ENCODE data around the gene GGT5.
A peak's percentile ranks its signal among the peaks of the same experiment; 100 is the strongest.
"Not testable (repeated sequence)": the region's sequence is repeated elsewhere in the genome, so short reads cannot be mapped to it uniquely, and the experiment has no call there.

GGT5 gene

DNA sequence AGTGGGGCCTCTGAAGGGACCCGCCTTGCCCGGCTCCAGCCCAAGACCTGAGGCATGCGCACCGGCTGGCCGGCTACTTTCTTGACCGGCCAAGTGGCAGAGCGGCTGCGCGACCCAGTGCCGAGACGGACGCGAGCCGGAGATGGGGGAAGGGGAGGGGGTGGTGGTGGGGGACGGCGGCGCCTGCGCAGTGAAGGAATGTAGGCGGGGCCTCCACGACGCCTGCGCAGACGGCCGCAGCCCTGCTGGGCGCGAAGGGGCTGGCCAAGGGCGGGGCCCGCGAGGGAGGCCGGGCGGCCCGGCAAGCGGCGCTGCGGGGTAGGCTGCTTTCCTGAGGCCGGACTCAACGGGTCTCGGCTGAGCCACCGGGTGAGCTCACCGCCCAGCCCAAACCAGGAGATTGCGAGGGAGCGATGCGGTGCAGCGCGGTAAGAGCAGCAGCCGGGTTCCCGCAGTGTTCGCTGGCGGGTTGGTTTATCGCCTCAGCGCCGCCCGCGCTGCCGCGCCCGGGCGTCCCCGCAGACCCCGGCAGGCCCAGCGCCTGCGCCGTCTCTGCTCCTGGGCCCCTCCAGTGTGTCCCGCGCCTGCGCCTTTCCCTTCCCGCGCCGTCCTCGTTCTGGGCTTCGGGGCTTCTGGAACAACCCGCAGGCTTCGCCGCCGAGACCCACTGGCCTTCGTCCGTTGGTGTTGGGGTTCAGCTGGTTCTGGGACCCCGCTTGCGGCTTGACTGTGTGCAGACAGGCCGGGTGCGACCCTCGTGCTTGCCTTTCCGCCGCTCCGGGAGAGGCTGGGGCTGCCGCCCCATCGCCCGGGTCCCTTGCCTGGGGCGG, 25.9 kb upstream of the GGT5 start, which contains the start of gene SPECC1L:
Gene SPECC1L, plus strand, starts transcription at position 276 of the 830 bp plus-strand sequence. CDS start 31,401 bp downstream, outside the sequence.
- no peaks in the 10 kb centered on the region for H3K27me3 ChIP-seq
- no peaks in the 10 kb centered on the region for H3K9me3 ChIP-seq (replicated peaks in 1 of 11)
- H3K4me1 ChIP-seq: peaks cover 39 to 54% (median 48%) of the 10 kb centered on the region in 10 experiments
- H3K27ac ChIP-seq: peak within 1 kb of the TSS; percentile 82 to 97 (median 93)
- peak within 1 kb of the TSS; percentile 88 to 97 (median 95) for H3K9ac ChIP-seq
- H4K20me1 ChIP-seq: peaks cover 25 to 46% (median 36%) of the 10 kb centered on the region in 11 experiments; a peak in 20 of 22 replicates
- peaks cover 0 to 2% (median under 1%) of the 10 kb centered on the region in 11 experiments; a peak in 6 of 22 replicates for H3K36me3 ChIP-seq
- TF ChIP-seq Cebpa-rat (IDR thresholded peaks at IDR 0.05): no peak
- H3K4me3 ChIP-seq: peak within 1 kb of the TSS; percentile 78 to 99 (median 88)
- H3K4me2 ChIP-seq: peak within 1 kb of the TSS; percentile 76 to 99 (median 95)

- H3K36me3 ChIP-seq; H3K9me3 ChIP-seq (replicated peaks in 1 of 11); H4K20me1 ChIP-seq; H3K9ac ChIP-seq; H3K4me3 ChIP-seq; H3K27me3 ChIP-seq: not testable (repeated sequence)
- peak overlapping the region in 2 of 11 experiments; percentile 73 to 78; a peak in 2 of 22 replicates for H3K27ac ChIP-seq
- peak overlapping the region in 9 of 11 experiments; percentile 59 to 84 (median 73); a peak in 8 of 22 replicates for H3K4me2 ChIP-seq
- peaks cover 21 to 60% (median 51%) of the 10 kb centered on the region in 10 experiments for H3K4me1 ChIP-seq
These were observed 21.6 kb upstream of the GGT5 start for GRCh38 chr22:24266495-24266894.

- H3K27ac ChIP-seq: peak overlapping the region in 5 of 11 experiments; percentile 73 to 82 (median 78); a peak in 7 of 22 replicates
- H3K4me3 ChIP-seq: no peak overlapping the region
- no peaks in the 10 kb centered on the region for H3K27me3 ChIP-seq
- no peaks in the 10 kb centered on the region for H4K20me1 ChIP-seq
- H3K4me2 ChIP-seq: peak overlapping the region; percentile 25 to 84 (median 73); a peak in 20 of 22 replicates
- no peaks in the 10 kb centered on the region for H3K9me3 ChIP-seq (replicated peaks in 1 of 11)
- TF ChIP-seq Cebpa-rat (IDR thresholded peaks at IDR 0.05): no peak
- no peak overlapping the region for H3K9ac ChIP-seq
- no peaks in the 10 kb centered on the region for H3K36me3 ChIP-seq
- H3K4me1 ChIP-seq: peaks cover 21 to 63% (median 53%) of the 10 kb centered on the region in 10 experiments
These were observed 20.9 kb upstream of the GGT5 start for GRCh38 chr22:24265734-24266133.

DNA sequence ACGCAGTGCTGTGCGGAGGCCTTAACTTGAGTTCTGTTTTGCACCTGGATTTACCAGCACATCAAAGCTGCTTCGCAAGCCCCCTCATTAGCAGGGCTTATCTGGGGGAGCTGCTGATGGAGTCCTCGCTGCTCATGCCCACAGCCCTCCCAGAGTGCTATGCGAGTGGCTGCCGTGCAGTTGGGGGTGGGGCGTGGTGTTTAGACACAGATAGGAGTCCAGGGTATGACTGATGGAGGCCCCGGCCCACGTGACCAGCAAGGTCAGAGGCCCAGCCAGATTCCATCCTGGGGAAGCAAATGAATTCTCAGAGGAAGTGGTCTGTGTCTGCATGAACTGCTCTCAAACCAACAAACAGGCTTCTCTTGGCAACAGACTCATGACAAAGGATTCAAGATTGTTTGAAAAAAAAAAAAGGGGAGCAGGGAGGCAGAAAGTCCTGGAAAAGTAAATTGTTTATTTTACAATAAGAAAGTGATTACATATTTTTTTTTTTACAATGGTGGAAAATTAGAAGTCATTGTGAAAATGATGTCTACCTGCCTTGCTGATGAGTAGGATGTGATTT, 19.5 kb upstream of the GGT5 start:
- H3K27ac ChIP-seq: peak overlapping the region in 10 of 11 experiments; percentile 40 to 82 (median 72); a peak in 19 of 22 replicates
- H3K4me3 ChIP-seq; H3K9me3 ChIP-seq (replicated peaks in 1 of 11); H3K27me3 ChIP-seq; H3K36me3 ChIP-seq; H4K20me1 ChIP-seq: not testable (repeated sequence)
- peak overlapping the region in 8 of 11 experiments; percentile 29 to 64 (median 50); a peak in 14 of 22 replicates for H3K9ac ChIP-seq
- peak overlapping the region; percentile 59 to 84 (median 73); a peak in 21 of 22 replicates for H3K4me2 ChIP-seq
- peaks cover 21 to 57% (median 47%) of the 10 kb centered on the region in 10 experiments for H3K4me1 ChIP-seq

DNA sequence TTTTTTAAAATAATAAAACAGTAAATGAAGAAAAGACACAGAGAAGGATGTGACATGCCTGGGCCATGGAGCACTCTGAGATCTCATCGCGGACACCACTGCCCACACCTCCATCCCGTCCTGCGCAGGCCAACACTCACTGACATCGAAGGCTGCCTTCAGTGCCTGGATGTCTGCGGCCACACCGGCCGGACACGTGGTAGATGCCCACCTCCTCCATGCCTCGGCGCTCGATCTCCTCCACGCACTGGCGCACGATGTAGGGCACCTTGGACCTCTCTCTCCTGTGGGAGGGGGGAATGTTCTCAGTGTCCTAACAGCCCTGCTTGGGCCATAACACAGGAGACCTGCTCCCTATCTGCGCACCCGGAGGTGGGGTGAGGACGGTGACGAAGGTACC, 18.6 kb upstream of the GGT5 start:
- not testable (repeated sequence) for H4K20me1 ChIP-seq; H3K36me3 ChIP-seq; H3K27me3 ChIP-seq; H3K4me3 ChIP-seq; H3K9me3 ChIP-seq (replicated peaks in 1 of 11)
- Histone ChIP-seq H3K4me1 (peaks cover 21 to 54% (median 43%) of the 10 kb centered on the region in 10 experiments), H3K4me2 (peak overlapping the region in 8 of 11 experiments; percentile 37 to 77 (median 60); a peak in 8 of 22 replicates), H3K9ac (peak overlapping the region in 1 of 11 experiments; percentile 49; a peak in 1 of 22 replicates), H3K27ac (peak overlapping the region in 7 of 11 experiments; percentile 38 to 80 (median 70); a peak in 12 of 22 replicates)

- H3K9me3 ChIP-seq (replicated peaks in 1 of 11); H3K27me3 ChIP-seq; H4K20me1 ChIP-seq; H3K4me3 ChIP-seq; H3K9ac ChIP-seq; H3K36me3 ChIP-seq: not testable (repeated sequence)
- Histone ChIP-seq H3K27ac (peak overlapping the region in 2 of 11 experiments; percentile 5 to 23; a peak in 2 of 22 replicates), H3K4me1 (peaks cover 21 to 50% (median 43%) of the 10 kb centered on the region in 10 experiments), H3K4me2 (peak overlapping the region in 8 of 11 experiments; percentile 20 to 55 (median 43); a peak in 12 of 22 replicates)
These were observed 17.4 kb upstream of the GGT5 start for GRCh38 chr22:24262185-24262749.

DNA sequence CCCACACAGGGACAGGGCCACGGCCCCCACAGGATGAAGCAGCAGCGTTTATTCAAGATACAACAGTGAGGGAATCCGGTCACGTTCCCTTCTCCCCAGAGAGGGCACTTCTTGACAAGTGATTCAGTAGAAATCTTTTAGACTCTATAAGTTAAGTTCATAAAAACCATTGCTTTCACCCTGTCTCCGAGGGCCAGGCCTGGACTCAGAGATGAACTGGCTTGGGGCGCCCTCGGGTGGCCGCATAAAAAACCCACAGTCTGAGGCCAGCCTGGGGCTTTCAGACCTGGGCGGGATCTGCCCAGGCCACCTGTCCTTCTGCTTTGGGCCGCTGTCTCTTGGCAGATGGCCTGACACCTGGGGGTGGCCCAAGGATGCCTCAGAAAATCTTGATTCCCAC, 14.6 kb upstream of the GGT5 start:
- H3K36me3 ChIP-seq; H3K4me3 ChIP-seq; H3K9me3 ChIP-seq (replicated peaks in 1 of 11); H4K20me1 ChIP-seq; H3K27me3 ChIP-seq: not testable (repeated sequence)
- Histone ChIP-seq H3K27ac (peak overlapping the region in 4 of 11 experiments; percentile 32 to 45 (median 40); a peak in 5 of 22 replicates), H3K4me2 (peak overlapping the region in 5 of 11 experiments; percentile 20 to 42 (median 33); a peak in 4 of 22 replicates), H3K9ac (peak overlapping the region in 2 of 11 experiments; percentile 26 to 44; a peak in 2 of 22 replicates), H3K4me1 (peaks cover under 1 to 28% (median 23%) of the 10 kb centered on the region in 10 experiments; a peak in 17 of 20 replicates)

- H3K4me1 ChIP-seq; H3K9ac ChIP-seq; H3K4me3 ChIP-seq; H3K9me3 ChIP-seq (replicated peaks in 1 of 11); H3K36me3 ChIP-seq; H4K20me1 ChIP-seq; H3K4me2 ChIP-seq; H3K27ac ChIP-seq; H3K27me3 ChIP-seq: not testable (repeated sequence)
These were observed 11.9 kb upstream of the GGT5 start for GRCh38 chr22:24256736-24257135.

- H3K27me3 ChIP-seq; H3K36me3 ChIP-seq; H3K27ac ChIP-seq; H3K9ac ChIP-seq; H3K9me3 ChIP-seq (replicated peaks in 1 of 11); H3K4me3 ChIP-seq; H3K4me1 ChIP-seq; H4K20me1 ChIP-seq; H3K4me2 ChIP-seq: not testable (repeated sequence)
These were observed 11.3 kb upstream of the GGT5 start for GRCh38 chr22:24256136-24256535.

DNA sequence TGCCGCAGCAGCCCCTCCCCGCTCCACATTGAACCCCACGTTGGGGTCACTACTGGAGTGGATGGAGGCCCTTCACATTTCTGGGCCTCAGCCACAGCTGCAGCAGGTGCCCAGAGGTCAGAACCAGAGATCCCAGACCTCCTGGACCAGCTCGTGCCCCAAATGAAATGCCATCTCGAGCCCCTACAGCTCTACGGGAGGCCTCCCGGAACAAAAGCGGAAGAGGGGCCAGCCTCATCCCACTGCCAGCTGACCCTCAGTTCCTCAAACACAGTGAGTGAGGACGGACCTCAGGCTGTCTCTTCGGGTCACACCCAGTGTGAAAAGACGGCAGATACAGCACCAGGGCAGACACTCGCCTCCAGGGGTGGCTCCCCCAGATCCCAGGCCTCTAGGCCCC, 8.2 kb upstream of the GGT5 start:
- H3K27me3 ChIP-seq; H4K20me1 ChIP-seq; H3K9ac ChIP-seq; H3K9me3 ChIP-seq (replicated peaks in 1 of 11); H3K4me3 ChIP-seq; H3K4me1 ChIP-seq; H3K36me3 ChIP-seq; H3K4me2 ChIP-seq; H3K27ac ChIP-seq: not testable (repeated sequence)

DNA sequence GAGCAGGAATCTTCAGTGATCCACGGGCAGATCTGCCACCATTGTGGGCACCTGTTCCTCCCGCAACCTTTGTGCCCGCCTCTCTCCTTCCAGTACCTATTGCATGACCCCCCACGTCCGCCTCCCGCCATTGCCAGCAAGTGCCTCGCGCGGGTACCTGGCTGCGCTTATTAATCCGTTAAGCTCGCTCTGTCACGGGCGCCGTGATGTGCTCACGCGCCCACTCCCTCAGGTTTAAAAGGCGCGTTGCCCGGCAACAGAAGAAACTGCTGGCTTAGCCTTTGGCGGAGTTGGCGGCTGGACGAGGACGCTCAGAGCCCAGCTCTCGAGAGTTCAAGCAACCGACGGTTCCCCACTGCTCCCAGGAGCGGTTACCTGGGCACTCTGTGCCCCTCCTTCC, 6.4 kb upstream of the GGT5 start:
- peaks cover 12 to 18% (median 16%) of the 10 kb centered on the region in 10 experiments for H3K4me1 ChIP-seq
- H4K20me1 ChIP-seq; H3K4me2 ChIP-seq; H3K27ac ChIP-seq; H3K36me3 ChIP-seq; H3K9ac ChIP-seq; H3K27me3 ChIP-seq; H3K4me3 ChIP-seq; H3K9me3 ChIP-seq (replicated peaks in 1 of 11): not testable (repeated sequence)

- H3K27ac ChIP-seq, H4K20me1 ChIP-seq: not testable (repeated sequence)
These were observed 4.5 kb upstream of the GGT5 start for GRCh38 chr22:24249413-24249812.

DNA sequence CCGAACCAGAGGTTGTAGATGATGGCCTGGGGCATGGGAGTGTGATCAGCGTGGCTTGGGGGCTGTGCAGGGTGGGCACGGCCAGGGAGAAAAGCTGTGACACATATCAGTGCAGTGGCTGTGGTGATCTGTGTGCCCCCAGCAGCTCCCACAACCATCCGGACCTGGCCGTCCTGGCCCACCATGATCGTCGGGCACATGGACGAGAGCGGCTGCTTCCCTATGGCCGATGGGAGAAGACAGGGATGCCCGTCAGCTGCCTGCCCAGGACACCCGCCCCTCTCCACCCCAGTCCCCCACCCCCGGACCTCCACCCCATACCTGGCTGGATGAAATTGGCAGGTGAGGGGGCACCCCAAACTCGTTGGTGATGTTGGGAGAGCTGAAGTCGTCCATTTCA, 3.7 kb upstream of the GGT5 start:
- H3K4me3 ChIP-seq; H3K4me2 ChIP-seq; H3K9ac ChIP-seq; H4K20me1 ChIP-seq; H3K27ac ChIP-seq; H3K9me3 ChIP-seq (replicated peaks in 1 of 11); H3K27me3 ChIP-seq; H3K36me3 ChIP-seq: not testable (repeated sequence)
- H3K4me1 ChIP-seq: peaks cover 36 to 43% (median 39%) of the 10 kb centered on the region in 10 experiments

More at GRCh38 chr22:24249413-24249812, 4.5 kb upstream of the GGT5 start:
- H3K9ac ChIP-seq; H3K9me3 ChIP-seq (replicated peaks in 1 of 11); H3K4me3 ChIP-seq; H3K27me3 ChIP-seq; H3K36me3 ChIP-seq; H3K4me2 ChIP-seq: not testable (repeated sequence)
- H3K4me1 ChIP-seq: peaks cover 28 to 35% (median 32%) of the 10 kb centered on the region in 10 experiments

All from BLaER1 treated with 17β-estradiol and CSF1 and Interleukin-3, amounts not matched to agents 10 nM and 100 nM (cell line).